GM12865 (cell line): ENCODE measurements around the gene KCND3.

ENCODE experiments used
- DNase-seq: peaks from one replicate; pipeline ENCODE4 v3.0.0; 2010; ENCODE audit warnings: low read depth
- H3K4me3 ChIP-seq: 2 replicates; pipeline ENCODE4 v1.5.1; 2011; ENCODE audit warnings: mild to moderate bottlenecking, low read depth, low read length, control low read depth
- CTCF ChIP-seq: IDR thresholded peaks from 2 replicates; pipeline ENCODE4 v1.5.1; 2011; ENCODE audit warnings: low read length, control low read depth, low read depth, inconsistent platforms; ENCODE audit not compliant: insufficient read depth; ENCODE audit errors: missing control alignments

KCND3 gene

GRCh38 chr1:111928531-111928930, 60.9 kb downstream of the KCND3 start:
- TF ChIP-seq CTCF = no peak
- DNase-seq = no peak
- H3K4me3 ChIP-seq = no peak overlapping the region

GRCh38 chr1:111927652-111928051, 61.8 kb downstream of the KCND3 start:
- no peak overlapping the region for H3K4me3 ChIP-seq
- no peak for TF ChIP-seq CTCF
- DNase-seq = no peak

GRCh38 chr1:111924786-111925185, 64.7 kb downstream of the KCND3 start:
- DNase-seq = no peak
- H3K4me3 ChIP-seq = no peak overlapping the region
- TF ChIP-seq CTCF = no peak

GRCh38 chr1:111923766-111924165, 65.7 kb downstream of the KCND3 start:
- TF ChIP-seq CTCF = no peak
- H3K4me3 ChIP-seq = no peak overlapping the region
- DNase-seq = no peak

GRCh38 chr1:111921948-111922347, 67.5 kb downstream of the KCND3 start:
- no peak for TF ChIP-seq CTCF
- H3K4me3 ChIP-seq = no peak overlapping the region
- no peak for DNase-seq

- H3K4me3 ChIP-seq = no peak overlapping the region
- no peak for TF ChIP-seq CTCF
- no peak for DNase-seq
These were observed 69.0 kb downstream of the KCND3 start for GRCh38 chr1:111920221-111921024.
